HepG2 (cell line): Measurements from ENCODE around the gene FIBCD1. TPM values are rescaled to one million over a fixed set of nuclear protein-coding genes. Genes with fewer than 3 reads are reported as not detected.

Source experiments
- ADNP ChIP-seq: sonication (generic); formaldehyde crosslinking; IDR thresholded peaks from 2 replicates; pipeline ENCODE4 v1.4.0; 2020; ENCODE audit warnings: missing genetic modification reagents
- ARID5B ChIP-seq: IDR thresholded peaks from 2 replicates; pipeline ENCODE4 v1.4.0; 2020; ENCODE audit warnings: mild to moderate bottlenecking, missing genetic modification reagents
- ATAD3A ChIP-seq: sonication (generic); formaldehyde crosslinking; IDR thresholded peaks from 2 replicates; pipeline ENCODE4 v1.4.0; 2020; ENCODE audit warnings: missing genetic modification reagents
- ELK4 ChIP-seq: sonication (generic); formaldehyde crosslinking; IDR thresholded peaks from 2 replicates; pipeline ENCODE4 v1.9.0; 2021; ENCODE audit warnings: missing genetic modification reagents, borderline replicate concordance
- FOXA1 ChIP-seq, 2 experiments: fragments of 450-650 bp in 1 of 2; sonication (generic) in 1 of 2; formaldehyde crosslinking in 1 of 2; IDR thresholded peaks; 2 replicates each; pipeline versions ENCODE4 v1.4.0 to v1.6.1; 2016 to 2020; ENCODE audit warnings: missing genetic modification reagents in 1 of 2
- FOXC1 ChIP-seq: sonication (generic); formaldehyde crosslinking; IDR thresholded peaks from 2 replicates; pipeline ENCODE4 v1.8.0; 2022; ENCODE audit warnings: mild to moderate bottlenecking, missing genetic modification reagents, borderline replicate concordance
- HNF4A ChIP-seq: sonication (generic); formaldehyde crosslinking; IDR thresholded peaks from 2 replicates; pipeline ENCODE4 v1.4.0; 2020; ENCODE audit warnings: missing genetic modification reagents
- HOXA3 ChIP-seq: sonication (generic); formaldehyde crosslinking; IDR thresholded peaks from 2 replicates; pipeline ENCODE4 v1.5.0; 2020; ENCODE audit warnings: missing genetic modification reagents
- KDM6A ChIP-seq: IDR thresholded peaks from 2 replicates; pipeline ENCODE4 v1.6.1; 2016; ENCODE audit warnings: low read depth
- MED13 ChIP-seq: sonication (generic); formaldehyde crosslinking; IDR thresholded peaks from 2 replicates; pipeline ENCODE4 v1.5.0; 2020; ENCODE audit warnings: missing genetic modification reagents
- NCOA1 ChIP-seq: sonication (generic); formaldehyde crosslinking; IDR thresholded peaks from 2 replicates; pipeline ENCODE4 v1.9.0; 2021; ENCODE audit warnings: missing genetic modification reagents
- NFE2L2 ChIP-seq: fragments of 150-350 bp; IDR thresholded peaks from 2 replicates; pipeline ENCODE4 v1.6.1; 2014; ENCODE audit warnings: low read length
- PAX8 ChIP-seq: sonication (generic); formaldehyde crosslinking; IDR thresholded peaks from 2 replicates; pipeline ENCODE4 v1.8.0; 2022; ENCODE audit warnings: mild to moderate bottlenecking, missing genetic modification reagents, borderline replicate concordance
- POLR2A ChIP-seq, 2 experiments: IDR thresholded peaks; 2 replicates each; pipeline ENCODE4 v1.6.1; 2011; ENCODE audit warnings: low read depth in 2 of 2, low read length in 2 of 2, mild to moderate bottlenecking in 1 of 2, moderate library complexity in 1 of 2; ENCODE audit not compliant: insufficient read depth in 1 of 2
- SOX5 ChIP-seq: IDR thresholded peaks from 2 replicates; pipeline ENCODE4 v1.6.1; 2016; ENCODE audit warnings: borderline replicate concordance
- TOE1 ChIP-seq: sonication (generic); formaldehyde crosslinking; IDR thresholded peaks from 2 replicates; pipeline ENCODE4 v1.4.0; 2020; ENCODE audit warnings: mild to moderate bottlenecking, missing genetic modification reagents
- ZFP1 ChIP-seq: IDR thresholded peaks from 2 replicates; pipeline ENCODE4 v1.6.1; 2016
- ZNF235 ChIP-seq: sonication (generic); formaldehyde crosslinking; IDR thresholded peaks from 2 replicates; pipeline ENCODE4 v1.8.1; 2023; ENCODE audit warnings: mild to moderate bottlenecking, missing genetic modification reagents, borderline replicate concordance
- ZNF337 ChIP-seq: sonication (generic); formaldehyde crosslinking; IDR thresholded peaks from 2 replicates; pipeline ENCODE4 v1.5.1; 2020; ENCODE audit warnings: missing genetic modification reagents, low read depth, mild to moderate bottlenecking, borderline replicate concordance
- ZNF737 ChIP-seq: sonication (generic); formaldehyde crosslinking; IDR thresholded peaks from 2 replicates; pipeline ENCODE4 v1.5.0; 2020; ENCODE audit warnings: missing genetic modification reagents, mild to moderate bottlenecking, borderline replicate concordance
- polyA plus RNA-seq, 8 experiments: library from polyadenylated mRNA; depleted of rRNA in 3 of 8; stranded (reverse) in 7 of 8; unstranded in 1 of 8; fragments of >200 nt; fragmentation: Illumina TruSeq in 4 of 8; extraction: Trizol in 4 of 8; gene quantifications; 2 replicates each; pipeline versions ENCODE4 v1.2.1 to v1.2.3, GENCODE V29; 2011 to 2016; ENCODE audit warnings: low read depth in 4 of 8, missing spikeins in 1 of 8, mixed read lengths in 1 of 8; ENCODE audit not compliant: insufficient read depth in 1 of 8
- total RNA-seq, 5 experiments: library from RNA; depleted of rRNA; stranded (reverse); fragments of >200 nt; fragmentation: Illumina TruSeq; extraction: Trizol; gene quantifications; 2 replicates each; pipeline ENCODE4 v1.2.3, GENCODE V29; 2016; ENCODE audit warnings: low read depth in 1 of 5
- TF ChIP-seq, protein P1 (sequence below): sonication (generic); formaldehyde crosslinking; IDR thresholded peaks from 2 replicates; pipeline ENCODE4 v1.5.0; 2020; ENCODE audit warnings: missing genetic modification reagents
- TF ChIP-seq, protein P2 (sequence below): IDR thresholded peaks from 2 replicates; pipeline ENCODE4 v1.6.1; 2012; ENCODE audit warnings: low read length, improper control_type of control experiment

Gene FIBCD1
- total and polyA plus RNA-seq, 2 of the 13 experiments (the other 11 are each of a cell fraction or from before 2014, with no cell fraction given) = 0.55 to 0.89 TPM

DNA sequence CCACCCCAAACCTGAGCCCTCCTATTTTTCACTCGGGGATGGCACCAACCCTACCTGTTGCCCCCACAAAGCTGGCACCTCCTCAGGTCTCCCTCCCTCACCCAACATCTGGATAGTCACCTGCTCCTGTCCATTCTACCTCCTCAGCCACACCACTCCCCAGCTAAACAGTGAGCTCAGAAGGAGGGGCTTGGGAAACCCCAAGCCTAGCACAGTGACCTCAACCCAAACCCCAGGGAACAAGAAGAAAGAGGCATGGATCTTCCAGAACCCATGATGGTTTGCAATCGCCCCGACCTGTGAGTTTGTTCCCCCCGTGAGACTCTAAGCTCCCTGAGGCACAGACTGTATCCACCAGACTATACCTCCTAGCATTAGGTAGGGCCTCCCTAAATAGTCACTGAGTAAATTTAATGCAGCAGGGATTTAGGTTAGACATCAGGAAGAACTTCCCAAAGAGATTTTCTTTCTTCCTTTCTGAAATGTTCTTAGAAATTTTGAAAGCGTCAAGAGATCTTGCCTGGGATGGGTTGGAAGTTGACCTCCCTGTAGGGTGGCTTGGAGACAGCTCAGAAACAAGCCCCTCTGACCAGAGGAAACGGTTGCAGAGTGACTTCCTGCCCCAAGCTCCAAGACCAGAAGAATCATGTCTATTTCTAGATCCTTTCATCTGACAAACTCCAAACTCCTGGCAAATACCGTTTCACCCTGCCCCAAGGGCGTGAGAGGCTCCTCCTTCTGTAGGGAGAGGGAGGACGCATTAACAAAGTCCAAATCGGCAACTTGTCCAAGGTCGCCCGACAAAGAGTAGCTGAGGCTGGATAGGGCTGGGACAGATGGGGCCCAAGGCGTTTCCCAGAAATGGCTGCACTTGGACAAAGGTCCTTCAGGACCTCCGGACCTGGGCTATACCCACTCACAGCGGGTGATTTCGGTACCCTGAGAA, 4.1 kb downstream of the FIBCD1 start (continued):
- TF ChIP-seq SOX5 (CRISPR knock-in tag) = peak; percentile 19; the same call in 1 of the 2 replicates
- no peak for TF ChIP-seq ZNF737 (CRISPR knock-in tag)
- peak; percentile 21; the same call in 1 of the 2 replicates for TF ChIP-seq HOXA3 (CRISPR knock-in tag)
- no peak for TF ChIP-seq ZNF235
- no peak for TF ChIP-seq FOXC1 (CRISPR knock-in tag)
- no peak for TF ChIP-seq PAX8 (CRISPR knock-in tag)
- no peak for TF ChIP-seq ZNF337 (CRISPR knock-in tag)
- TF ChIP-seq KDM6A (CRISPR knock-in tag) = peak; percentile 45; the same call in 1 of the 2 replicates
- TF ChIP-seq ELK4 (CRISPR knock-in tag) = no peak
- no peak for TF ChIP-seq ATAD3A (CRISPR knock-in tag)
- TF ChIP-seq ARID5B (CRISPR knock-in tag) = 0 out of 2 replicates have a peak, but pooled peaks have one; percentile 43
- TF ChIP-seq ADNP (CRISPR knock-in tag) = peak; percentile 25; the same call in 1 of the 2 replicates
- TF ChIP-seq NFE2L2 = no peak
- TF ChIP-seq FOXA1 (IDR thresholded peaks at IDR 0.05) = no peak
- TF ChIP-seq FOXA1 (CRISPR knock-in tag; IDR thresholded peaks at IDR 0.05) = no peak
- TF ChIP-seq, protein P1, sequence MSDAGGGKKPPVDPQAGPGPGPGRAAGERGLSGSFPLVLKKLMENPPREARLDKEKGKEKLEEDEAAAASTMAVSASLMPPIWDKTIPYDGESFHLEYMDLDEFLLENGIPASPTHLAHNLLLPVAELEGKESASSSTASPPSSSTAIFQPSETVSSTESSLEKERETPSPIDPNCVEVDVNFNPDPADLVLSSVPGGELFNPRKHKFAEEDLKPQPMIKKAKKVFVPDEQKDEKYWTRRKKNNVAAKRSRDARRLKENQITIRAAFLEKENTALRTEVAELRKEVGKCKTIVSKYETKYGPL = no peak
- TF ChIP-seq MED13 (CRISPR knock-in tag) = no peak
- no peak for TF ChIP-seq NCOA1
- TF ChIP-seq TOE1 (CRISPR knock-in tag) = no peak
- TF ChIP-seq HNF4A = peak; percentile 82
- no peak for TF ChIP-seq ZFP1 (CRISPR knock-in tag)
- TF ChIP-seq, protein P2, sequence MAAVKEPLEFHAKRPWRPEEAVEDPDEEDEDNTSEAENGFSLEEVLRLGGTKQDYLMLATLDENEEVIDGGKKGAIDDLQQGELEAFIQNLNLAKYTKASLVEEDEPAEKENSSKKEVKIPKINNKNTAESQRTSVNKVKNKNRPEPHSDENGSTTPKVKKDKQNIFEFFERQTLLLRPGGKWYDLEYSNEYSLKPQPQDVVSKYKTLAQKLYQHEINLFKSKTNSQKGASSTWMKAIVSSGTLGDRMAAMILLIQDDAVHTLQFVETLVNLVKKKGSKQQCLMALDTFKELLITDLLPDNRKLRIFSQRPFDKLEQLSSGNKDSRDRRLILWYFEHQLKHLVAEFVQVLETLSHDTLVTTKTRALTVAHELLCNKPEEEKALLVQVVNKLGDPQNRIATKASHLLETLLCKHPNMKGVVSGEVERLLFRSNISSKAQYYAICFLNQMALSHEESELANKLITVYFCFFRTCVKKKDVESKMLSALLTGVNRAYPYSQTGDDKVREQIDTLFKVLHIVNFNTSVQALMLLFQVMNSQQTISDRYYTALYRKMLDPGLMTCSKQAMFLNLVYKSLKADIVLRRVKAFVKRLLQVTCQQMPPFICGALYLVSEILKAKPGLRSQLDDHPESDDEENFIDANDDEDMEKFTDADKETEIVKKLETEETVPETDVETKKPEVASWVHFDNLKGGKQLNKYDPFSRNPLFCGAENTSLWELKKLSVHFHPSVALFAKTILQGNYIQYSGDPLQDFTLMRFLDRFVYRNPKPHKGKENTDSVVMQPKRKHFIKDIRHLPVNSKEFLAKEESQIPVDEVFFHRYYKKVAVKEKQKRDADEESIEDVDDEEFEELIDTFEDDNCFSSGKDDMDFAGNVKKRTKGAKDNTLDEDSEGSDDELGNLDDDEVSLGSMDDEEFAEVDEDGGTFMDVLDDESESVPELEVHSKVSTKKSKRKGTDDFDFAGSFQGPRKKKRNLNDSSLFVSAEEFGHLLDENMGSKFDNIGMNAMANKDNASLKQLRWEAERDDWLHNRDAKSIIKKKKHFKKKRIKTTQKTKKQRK = no peak
- no peak for TF ChIP-seq POLR2A (IDR thresholded peaks at IDR 0.05; ENCODE audit: insufficient read depth in 1 of 2, low read depth in 2 of 2, low read length in 2 of 2)
